Spleen (tissue), 11 donors: ENCODE data around the gene TCF7. TPM values are rescaled to one million over a fixed set of nuclear protein-coding genes. Genes with fewer than 3 reads are reported as not detected.
A peak's percentile ranks its signal among the peaks of the same experiment; 100 is the strongest.

Experiments
- DNase-seq: peaks from one replicate; pipeline ENCODE4 v3.0.0-alpha.2; 2020
- H3K27ac ChIP-seq, 8 donors: fragments of 200-600 bp; sonication (generic) in 7 of 8; 1 replicate in 4 of 8; 2 replicates in 4 of 8; pipeline versions ENCODE4 v1.5.0 to v1.8.0; 2016 to 2021; ENCODE audit warnings: inconsistent platforms in 4 of 8, mild to moderate bottlenecking in 4 of 8, moderate library complexity in 1 of 8
- H3K27me3 ChIP-seq, 7 donors: fragments of 200-600 bp; sonication (generic) in 6 of 7; replicated peaks in 1 of 7; 1 replicate in 4 of 7; 2 replicates in 3 of 7; pipeline versions ENCODE4 v1.5.0 to v1.8.0; 2016 to 2021; ENCODE audit warnings: inconsistent platforms in 3 of 7, mild to moderate bottlenecking in 1 of 7
- H3K36me3 ChIP-seq, 6 donors: fragments of 200-600 bp; sonication (generic) in 5 of 6; 1 replicate in 4 of 6; 2 replicates in 2 of 6; pipeline versions ENCODE4 v1.5.0 to v1.8.0; 2016 to 2021; ENCODE audit warnings: inconsistent platforms in 2 of 6
- H3K4me1 ChIP-seq, 6 donors: fragments of 200-600 bp; sonication (generic) in 5 of 6; 1 replicate in 3 of 6; 2 replicates in 3 of 6; pipeline versions ENCODE4 v1.5.0 to v1.8.0; 2016 to 2021; ENCODE audit warnings: inconsistent platforms in 3 of 6
- H3K4me3 ChIP-seq, 8 donors: fragments of 200-600 bp; sonication (generic) in 7 of 8; 1 replicate in 4 of 8; 2 replicates in 4 of 8; pipeline versions ENCODE4 v1.5.0 to v1.8.0; 2016 to 2021; ENCODE audit warnings: inconsistent platforms in 4 of 8, mild to moderate bottlenecking in 4 of 8, moderate library complexity in 2 of 8
- H3K9me3 ChIP-seq, 8 donors: fragments of 200-600 bp; sonication (generic) in 7 of 8; 1 replicate in 4 of 8; 2 replicates in 4 of 8; pipeline versions ENCODE4 v1.5.0 to v1.8.0; 2016 to 2021; ENCODE audit warnings: inconsistent platforms in 4 of 8
- CTCF ChIP-seq, 11 experiments: fragments of 200-600 bp in 7 of 11; fragments of 450-650 bp in 4 of 11; sonication (generic) in 4 of 11; IDR thresholded peaks in 8 of 11; conservative IDR thresholded peaks in 3 of 11; 1 replicate in 7 of 11; 2 replicates in 4 of 11; pipeline versions ENCODE4 v1.4.0 to v1.8.0; 2016 to 2021; ENCODE audit warnings: antibody characterized with exemption in 11 of 11, inconsistent platforms in 4 of 11, mild to moderate bottlenecking in 1 of 11
- POLR2A ChIP-seq, 3 donors: fragments of 450-650 bp; IDR thresholded peaks; one replicate each; pipeline ENCODE4 v1.5.1; 2017; ENCODE audit warnings: antibody characterized with exemption in 3 of 3, mild to moderate bottlenecking in 1 of 3
- POLR2AphosphoS5 ChIP-seq, 3 donors: sonication (generic); formaldehyde crosslinking; IDR thresholded peaks; one replicate each; pipeline ENCODE4 v1.5.1; 2017; ENCODE audit warnings: antibody characterized with exemption in 3 of 3
- WGBS, 5 donors: extraction: QIAGEN DNeasy Blood & Tissue Kit in 3 of 5; methylation state at CpG; one replicate each; pipeline versions ENCODE4 v1.1.5 to v1.1.7; 2013 to 2018; 5-methylcytosine and 5-hydroxymethylcytosine counted together
- intact Hi-C: fragments of 100-400 bp; cut with DNase I; formaldehyde crosslinking; loops from one replicate; pipeline ENCODE4 v1.15.0; 2023; ENCODE audit warnings: low total_unique reads
- polyA plus RNA-seq, 3 donors: library from polyadenylated mRNA; stranded (reverse); fragments of 200-250 nt; gene quantifications; one replicate each; pipeline ENCODE4 v1.2.1, GENCODE V29; 2013
- total RNA-seq, 7 donors: library from RNA; depleted of rRNA in 3 of 7; stranded (reverse); fragments of >200 nt in 3 of 7; fragmentation: NEBNext Ultra II Directional in 4 of 7; extraction: Animal tissue kit (Norgen Biotek cat#: 25700) in 4 of 7; gene quantifications; one replicate each; pipeline versions ENCODE4 v1.1.0 to v1.2.1, GENCODE V29; 2016 to 2021
- donor health status: healthy with polysubstance abuse.
- donor health status: DM: no; HTN: no; CAD: no; lungs with moderate emphysema.
- donor health status: DM: no; HTN: no; CAD: no.
- donor health status: Bipolar disorder and iron deficiency.
- donor health status: healthy.
- donor health status: DM: no; HTN: no; CAD: no.
- donor health status: DM: yes; HTN: yes; CAD: no.

Gene TCF7
- total and polyA plus RNA-seq, 10 donors = 13.7 to 88.3 (median 36.8) TPM

DNA sequence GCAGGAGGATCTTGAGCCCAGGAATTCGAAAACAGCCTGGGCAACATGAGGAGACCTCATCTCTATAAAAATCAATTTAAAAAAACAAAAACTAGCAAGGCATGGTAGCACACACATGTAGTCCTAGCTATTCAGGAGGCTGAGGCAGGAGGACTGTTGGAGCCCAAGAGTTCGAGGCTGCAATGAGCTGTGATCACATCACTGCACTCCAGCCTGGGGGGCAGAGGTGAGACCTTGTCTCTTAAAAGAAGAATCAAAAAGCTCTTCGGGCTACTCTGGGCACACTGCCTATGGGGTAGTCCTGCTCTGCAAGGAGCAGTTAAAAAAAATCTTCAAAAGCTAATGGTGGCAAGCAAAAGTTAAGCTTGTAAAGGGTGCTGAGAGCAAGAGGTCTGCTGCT is 38.8 kb downstream of the TCF7 start:
- intact Hi-C loops = no loop called here
- DNase-seq = no peak
- TF ChIP-seq POLR2A (IDR thresholded peaks at IDR 0.05) (no peak), POLR2AphosphoS5 (IDR thresholded peaks at IDR 0.05) (no peak), CTCF (IDR thresholded peaks at IDR 0.05 in 8 of 11, conservative IDR thresholded peaks at IDR 0.05 in 3 of 11) (no peak)
- Histone ChIP-seq H3K36me3 (peaks cover 2 to 100% (median 70%) of the 10 kb centered on the region in 6 donors), H3K4me1 (peaks cover 4 to 37% (median 29%) of the 10 kb centered on the region in 6 donors), H3K27ac (no peak overlapping the region), H3K9me3 (no peaks in the 10 kb centered on the region), H3K27me3 (no peaks in the 10 kb centered on the region), H3K4me3 (no peak overlapping the region)
- 83 to 97% (median 95%) methylated on average over 3 of the region's 3 CpGs for WGBS, 5 donors

- Histone ChIP-seq H3K36me3 (peaks cover 2 to 100% (median 71%) of the 10 kb centered on the region in 6 donors), H3K9me3 (no peaks in the 10 kb centered on the region), H3K4me1 (peaks cover 4 to 37% (median 29%) of the 10 kb centered on the region in 6 donors), H3K27ac (no peak overlapping the region), H3K27me3 (no peaks in the 10 kb centered on the region), H3K4me3 (no peak overlapping the region)
- intact Hi-C loops = no loop called here
- TF ChIP-seq POLR2AphosphoS5 (IDR thresholded peaks at IDR 0.05) (no peak), POLR2A (IDR thresholded peaks at IDR 0.05) (no peak), CTCF (IDR thresholded peaks at IDR 0.05 in 8 of 11, conservative IDR thresholded peaks at IDR 0.05 in 3 of 11) (no peak)
- DNase-seq = no peak
- WGBS, 5 donors = 85 to 100% (median 97%) methylated on average over 1 of the region's 1 CpG
Measured at GRCh38 chr5:134153657-134154056, 39.2 kb downstream of the TCF7 start.

DNA sequence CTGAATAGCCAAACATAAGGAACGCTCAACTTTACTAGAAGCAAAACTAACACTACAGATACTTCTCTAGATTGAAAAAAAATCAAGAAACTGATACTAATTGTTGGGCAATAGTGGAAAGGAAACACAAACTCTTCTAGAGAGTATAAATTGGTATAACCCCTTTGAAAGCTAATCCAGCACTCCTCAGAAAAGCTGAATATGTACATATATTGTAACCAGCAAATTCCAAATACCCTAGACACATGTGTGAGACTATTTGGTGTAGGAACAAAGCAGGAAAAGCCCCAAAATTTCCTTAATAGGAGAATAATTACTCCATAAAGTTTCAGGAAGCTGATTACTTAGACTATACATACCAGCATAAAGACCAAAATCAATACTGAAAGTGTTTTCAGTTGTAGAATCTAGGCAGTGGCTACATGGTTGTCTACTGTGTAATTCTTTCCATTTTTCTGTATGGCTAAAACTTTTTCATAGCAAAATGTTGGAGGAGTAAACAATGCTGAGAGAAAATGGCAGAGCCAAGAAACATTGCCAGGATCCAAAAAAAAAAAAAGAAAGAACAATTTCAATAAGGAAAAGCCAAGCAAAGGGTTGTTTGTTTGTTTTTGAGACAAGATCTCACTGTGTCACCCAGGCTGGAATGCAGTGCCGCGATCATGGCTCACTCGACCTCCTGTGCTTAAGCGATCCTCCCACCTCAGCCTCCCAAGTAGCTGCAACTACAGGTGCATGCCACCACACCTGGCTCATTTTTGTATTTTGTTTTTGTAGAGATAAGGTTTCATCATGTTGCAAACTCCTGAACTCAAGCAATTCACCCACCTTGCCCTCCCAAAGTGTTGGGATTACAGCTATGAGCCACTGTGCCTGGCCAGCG is 47.3 kb downstream of the TCF7 start:
- DNase-seq = peak; percentile 30
- Histone ChIP-seq H3K27ac (peak overlapping the region in 1 of 8 donors; percentile 13), H3K36me3 (peaks cover 2 to 100% (median 85%) of the 10 kb centered on the region in 6 donors), H3K27me3 (no peaks in the 10 kb centered on the region), H3K4me1 (peaks cover 0 to 22% (median 0%) of the 10 kb centered on the region in 6 donors), H3K4me3 (no peak overlapping the region), H3K9me3 (peaks cover 0 to 6% (median 0%) of the 10 kb centered on the region in 8 donors)
- TF ChIP-seq CTCF (IDR thresholded peaks at IDR 0.05 in 8 of 11, conservative IDR thresholded peaks at IDR 0.05 in 3 of 11) (no peak), POLR2AphosphoS5 (IDR thresholded peaks at IDR 0.05) (no peak), POLR2A (IDR thresholded peaks at IDR 0.05) (no peak)
- WGBS, 5 donors = 88 to 99% (median 95%) methylated on average over 6 of the region's 6 CpGs
- intact Hi-C loops = no loop called here

- no peak for TF ChIP-seq POLR2A (IDR thresholded peaks at IDR 0.05)
- no peak for TF ChIP-seq CTCF (IDR thresholded peaks at IDR 0.05 in 8 of 11, conservative IDR thresholded peaks at IDR 0.05 in 3 of 11)
- no peak for TF ChIP-seq POLR2AphosphoS5 (IDR thresholded peaks at IDR 0.05)
- peaks cover 0 to 6% (median 0%) of the 10 kb centered on the region in 8 donors for H3K9me3 ChIP-seq
- H3K4me1 ChIP-seq = peaks cover 0 to 28% (median 0%) of the 10 kb centered on the region in 6 donors
- H3K4me3 ChIP-seq = no peak overlapping the region
- no peaks in the 10 kb centered on the region for H3K27me3 ChIP-seq
- peaks cover 2 to 100% (median 85%) of the 10 kb centered on the region in 6 donors for H3K36me3 ChIP-seq
- no peak overlapping the region for H3K27ac ChIP-seq
- intact Hi-C loops = no loop called here
- no peak for DNase-seq
- 94 to 98% (median 96%) methylated on average over 5 of the region's 5 CpGs for WGBS, 5 donors
Measured at GRCh38 chr5:134162592-134162991, 48.1 kb downstream of the TCF7 start.
